H9 (cell line): ENCODE results near the gene EXOC3L4. TPM values are rescaled to one million over a fixed set of nuclear protein-coding genes. Genes with fewer than 3 reads are reported as not detected.

ENCODE experiments used
- DNase-seq: peaks from one replicate; pipeline ENCODE4 v3.0.0-alpha.2; 2017
- H2AFZ ChIP-seq: one replicate; pipeline ENCODE4 v1.6.1; 2013; ENCODE audit warnings: mild to moderate bottlenecking, low read length, control low read depth, moderate library complexity
- H2AK5ac ChIP-seq: 2 replicates; pipeline ENCODE4 v1.6.1; 2013; ENCODE audit warnings: low read length, control low read depth, mixed read lengths; ENCODE audit not compliant: insufficient read length
- H2BK120ac ChIP-seq: one replicate; pipeline ENCODE4 v1.6.1; 2013; ENCODE audit warnings: low read depth, mild to moderate bottlenecking, low read length, control low read depth, inconsistent platforms; ENCODE audit not compliant: poor library complexity, severe bottlenecking
- H2BK12ac ChIP-seq: 2 replicates; pipeline ENCODE4 v1.6.1; 2013; ENCODE audit warnings: low read length, control low read depth, mixed read lengths, low read depth; ENCODE audit not compliant: insufficient read length
- H2BK15ac ChIP-seq: 2 replicates; pipeline ENCODE4 v1.6.1; 2013; ENCODE audit warnings: low read depth, low read length, control low read depth
- H2BK20ac ChIP-seq: one replicate; pipeline ENCODE4 v1.6.1; 2013; ENCODE audit warnings: low read depth, mild to moderate bottlenecking, low read length, control low read depth, inconsistent platforms; ENCODE audit not compliant: poor library complexity, severe bottlenecking
- H2BK5ac ChIP-seq: 2 replicates; pipeline ENCODE4 v1.6.1; 2013; ENCODE audit warnings: low read length, control low read depth, mixed read lengths; ENCODE audit not compliant: insufficient read length
- H3K14ac ChIP-seq: 2 replicates; pipeline ENCODE4 v1.6.1; 2013; ENCODE audit warnings: low read length, control low read depth; ENCODE audit not compliant: insufficient read depth
- H3K18ac ChIP-seq: 2 replicates; pipeline ENCODE4 v1.6.1; 2013; ENCODE audit warnings: low read depth, mild to moderate bottlenecking, mixed read lengths, low read length, control low read depth; ENCODE audit not compliant: insufficient read length
- H3K23ac ChIP-seq: 2 replicates; pipeline ENCODE4 v1.6.1; 2013; ENCODE audit warnings: low read length, control low read depth, mixed read lengths, low read depth; ENCODE audit not compliant: insufficient read length
- H3K23me2 ChIP-seq: 2 replicates; pipeline ENCODE4 v1.6.1; 2013; ENCODE audit warnings: low read depth, mild to moderate bottlenecking, mixed read lengths, low read length, control low read depth; ENCODE audit not compliant: insufficient read length, poor library complexity, severe bottlenecking
- H3K27ac ChIP-seq: 2 replicates; pipeline ENCODE4 v1.5.1; 2013; ENCODE audit warnings: low read length, control low read depth, mixed read lengths, low read depth; ENCODE audit not compliant: insufficient read length
- H3K27me3 ChIP-seq: 2 replicates; pipeline ENCODE4 v1.6.1; 2013; ENCODE audit warnings: low read length, control low read depth, inconsistent platforms; ENCODE audit not compliant: insufficient read depth
- H3K4ac ChIP-seq: 2 replicates; pipeline ENCODE4 v1.6.1; 2013; ENCODE audit warnings: low read depth, mild to moderate bottlenecking, control low read depth, inconsistent platforms, low read length, moderate library complexity
- H3K4me1 ChIP-seq: 2 replicates; pipeline ENCODE4 v1.6.1; 2013; ENCODE audit warnings: low read length, control low read depth, inconsistent platforms; ENCODE audit not compliant: insufficient read depth
- H3K4me2 ChIP-seq: 2 replicates; pipeline ENCODE4 v1.6.1; 2013; ENCODE audit warnings: low read length, control low read depth, mixed read lengths; ENCODE audit not compliant: insufficient read length, insufficient read depth
- H3K56ac ChIP-seq: 2 replicates; pipeline ENCODE4 v1.6.1; 2013; ENCODE audit warnings: low read depth, mild to moderate bottlenecking, mixed read lengths, low read length, control low read depth; ENCODE audit not compliant: insufficient read length
- H3K79me1 ChIP-seq: 2 replicates; pipeline ENCODE4 v1.6.1; 2013; ENCODE audit warnings: low read depth, mild to moderate bottlenecking, moderate library complexity, low read length, control low read depth, inconsistent platforms; ENCODE audit not compliant: insufficient read depth, poor library complexity, severe bottlenecking
- H3K79me2 ChIP-seq: 2 replicates; pipeline ENCODE4 v1.6.1; 2013; ENCODE audit warnings: low read length, control low read depth, inconsistent platforms; ENCODE audit not compliant: insufficient read depth
- H3K9ac ChIP-seq: 2 replicates; pipeline ENCODE4 v1.6.1; 2013; ENCODE audit warnings: low read length, control low read depth, mixed read lengths; ENCODE audit not compliant: insufficient read length; ENCODE audit errors: extremely low read depth
- H3K9me3 ChIP-seq: one replicate; pipeline ENCODE4 v1.6.1; 2013; ENCODE audit warnings: low read depth, low read length, inconsistent platforms; ENCODE audit not compliant: control insufficient read depth
- H3T11ph ChIP-seq: one replicate; pipeline ENCODE4 v1.6.1; 2013; ENCODE audit warnings: mild to moderate bottlenecking, low read length, control low read depth, inconsistent platforms
- H4K20me1 ChIP-seq: one replicate; pipeline ENCODE4 v1.6.1; 2013; ENCODE audit not compliant: control insufficient read depth, insufficient read length, insufficient read depth
- H4K5ac ChIP-seq: 2 replicates; pipeline ENCODE4 v1.6.1; 2013; ENCODE audit warnings: low read depth, mild to moderate bottlenecking, mixed read lengths, low read length, control low read depth; ENCODE audit not compliant: insufficient read length
- H4K8ac ChIP-seq: replicated peaks from 2 replicates; pipeline ENCODE4 v1.6.1; 2013; ENCODE audit warnings: low read length, control low read depth, mixed read lengths, low read depth; ENCODE audit not compliant: insufficient read length
- H4K91ac ChIP-seq: 2 replicates; pipeline ENCODE4 v1.6.1; 2013; ENCODE audit warnings: low read depth, mild to moderate bottlenecking, moderate library complexity, mixed read lengths, low read length, control low read depth; ENCODE audit not compliant: insufficient read length
- H3K27ac Mint-ChIP-seq, 3 experiments: 2 replicates in 2 of 3; 3 replicates in 1 of 3; pipeline ENCODE4 v1.8.0; 2020 to 2021; ENCODE audit warnings: mixed read lengths in 3 of 3, mild to moderate bottlenecking in 1 of 3, moderate library complexity in 1 of 3
- H3K27me3 Mint-ChIP-seq: 2 replicates; pipeline ENCODE4 v1.8.0; 2021; ENCODE audit warnings: low read depth, mild to moderate bottlenecking, moderate library complexity, mixed read lengths
- H3K36me3 Mint-ChIP-seq, 3 experiments: 2 replicates in 2 of 3; 3 replicates in 1 of 3; pipeline ENCODE4 v1.8.0; 2020 to 2021; ENCODE audit warnings: low read depth in 3 of 3, mixed read lengths in 3 of 3; ENCODE audit not compliant: insufficient read depth in 1 of 3
- H3K4me1 Mint-ChIP-seq, 2 experiments: 2 replicates each; pipeline ENCODE4 v1.8.0; 2020; ENCODE audit warnings: mixed read lengths in 2 of 2
- H3K4me3 Mint-ChIP-seq, 2 experiments: 2 replicates in 1 of 2; 3 replicates in 1 of 2; pipeline ENCODE4 v1.8.0; 2020 to 2021; ENCODE audit warnings: mild to moderate bottlenecking in 2 of 2, mixed read lengths in 2 of 2, moderate library complexity in 1 of 2
- H3K9me3 Mint-ChIP-seq, 2 experiments: 2 replicates in 1 of 2; 3 replicates in 1 of 2; pipeline ENCODE4 v1.8.0; 2020; ENCODE audit warnings: mild to moderate bottlenecking in 2 of 2, mixed read lengths in 2 of 2, moderate library complexity in 1 of 2
- CTCF ChIP-seq: fragments of 200-600 bp; sonication (generic); conservative IDR thresholded peaks from 3 replicates; pipeline ENCODE4 v1.8.0; 2021; ENCODE audit warnings: antibody characterized with exemption, mild to moderate bottlenecking
- WGBS: extraction: QIAGEN DNeasy Blood & Tissue Kit; methylation state at CpG from one replicate; pipeline ENCODE4 v1.1.7; 2013; ENCODE audit warnings: missing lambda C conversion rate, low lambda C conversion rate, mixed read lengths; ENCODE audit not compliant: insufficient read length; ENCODE audit errors: extremely low coverage; 5-methylcytosine and 5-hydroxymethylcytosine counted together
- total RNA-seq: library from RNA; stranded (reverse); gene quantifications from 2 replicates; pipeline ENCODE4 v1.2.1, GENCODE V29; 2021

The EXOC3L4 gene
- total RNA-seq, 1 experiment from 2014 or later = 0.42 TPM

DNA sequence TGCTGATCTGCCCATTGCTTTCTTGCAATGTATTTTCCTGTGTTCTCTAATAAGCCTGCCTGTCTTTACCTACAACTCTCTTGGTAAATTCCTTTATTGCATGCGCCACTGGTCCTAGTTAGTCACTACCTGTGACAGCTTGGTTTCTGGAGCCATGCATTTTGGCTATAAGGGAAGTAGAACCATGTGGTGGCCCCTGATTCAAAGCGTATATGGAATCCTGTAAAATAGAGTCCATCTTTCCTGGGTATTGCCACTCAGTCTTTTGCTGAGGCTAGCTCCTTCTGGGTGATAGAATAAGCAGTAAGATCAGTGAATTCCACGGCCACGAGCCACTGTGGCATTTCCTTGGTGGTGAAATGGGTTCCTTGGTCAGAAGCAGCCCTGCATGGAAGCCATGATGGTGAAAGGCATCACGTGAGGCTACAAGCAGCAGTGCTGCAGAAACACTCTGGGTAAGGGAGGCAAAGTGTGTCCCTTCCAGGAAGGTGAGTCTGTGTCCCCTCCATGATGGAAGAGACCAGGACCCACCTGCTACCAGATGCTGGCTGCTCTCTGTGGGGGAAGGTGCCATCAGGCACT, 48.3 kb downstream of the EXOC3L4 start:
- Histone ChIP-seq H3K4me2 (no peak overlapping the region), H3K79me2 (no peaks in the 10 kb centered on the region), H2BK12ac (no peak overlapping the region), H3K23ac (no peak overlapping the region), H3T11ph (no peak overlapping the region), H2AFZ (no peak overlapping the region), H3K79me1 (no peaks in the 10 kb centered on the region), H2BK20ac (no peak overlapping the region), H3K4me1 (no peaks in the 10 kb centered on the region), H4K91ac (no peak overlapping the region), H3K23me2 (peaks cover 8% of the 10 kb centered on the region), H2BK15ac (no peak overlapping the region), H2BK120ac (no peak overlapping the region), H4K8ac (no peak overlapping the region), H3K18ac (no peak overlapping the region), H4K5ac (no peak overlapping the region), H2BK5ac (no peak overlapping the region), H2AK5ac (no peak overlapping the region), H3K9ac (no peak overlapping the region), H3K14ac (no peak overlapping the region), H3K9me3 (no peaks in the 10 kb centered on the region), H3K27me3 (no peaks in the 10 kb centered on the region), H4K20me1 (no peaks in the 10 kb centered on the region), H3K4ac (no peak overlapping the region), H3K56ac (no peak overlapping the region), H3K27ac (no peak overlapping the region)
- Mint-ChIP-seq H3K4me1 (peaks cover 20 to 28% of the 10 kb centered on the region in 2 experiments), H3K27me3 (peaks cover 13% of the 10 kb centered on the region), H3K4me3 (no peak overlapping the region), H3K36me3 (no peaks in the 10 kb centered on the region; a peak in 1 of 7 replicates), H3K27ac (no peak overlapping the region; a peak in 1 of 7 replicates), H3K9me3 (no peaks in the 10 kb centered on the region; a peak in 2 of 5 replicates)
- no peak for DNase-seq
- no peak for TF ChIP-seq CTCF
- WGBS = no CpG with 5 or more reads among the region's 5 CpGs
